ENCODE data around the gene SERINC2.
"Not testable (repeated sequence)": the region's sequence is repeated elsewhere in the genome, so short reads cannot be mapped to it uniquely, and the experiment has no call there.

- TF ChIP-seq POLR2A (IDR thresholded peaks at IDR 0.05; ENCODE audit: low read depth, low read length); CTCF (conservative IDR thresholded peaks at IDR 0.05; ENCODE audit: low read depth, low read length); RCOR1 (IDR thresholded peaks at IDR 0.05; ENCODE audit: insufficient replicate concordance, low read length); USF2 (IDR thresholded peaks at IDR 0.05; ENCODE audit: low read depth, low read length): not testable (repeated sequence)
Observed at GRCh38 chr1:31431351-31432257, 18.6 kb downstream of the SERINC2 start.

Data from IMR-90 (cell line).